HG03432 (cell line): ENCODE data around the gene PRRT1.
A peak's percentile ranks its signal among the peaks of the same experiment; 100 is the strongest.

Experiments
- ATAC-seq: cut with Tn5 transposase; IDR thresholded peaks from one replicate; pipeline ENCODE4 v1.9.1; 2021; ENCODE audit warnings: mild to moderate bottlenecking, moderate library complexity; ENCODE audit not compliant: unreplicated experiment

Gene PRRT1

DNA sequence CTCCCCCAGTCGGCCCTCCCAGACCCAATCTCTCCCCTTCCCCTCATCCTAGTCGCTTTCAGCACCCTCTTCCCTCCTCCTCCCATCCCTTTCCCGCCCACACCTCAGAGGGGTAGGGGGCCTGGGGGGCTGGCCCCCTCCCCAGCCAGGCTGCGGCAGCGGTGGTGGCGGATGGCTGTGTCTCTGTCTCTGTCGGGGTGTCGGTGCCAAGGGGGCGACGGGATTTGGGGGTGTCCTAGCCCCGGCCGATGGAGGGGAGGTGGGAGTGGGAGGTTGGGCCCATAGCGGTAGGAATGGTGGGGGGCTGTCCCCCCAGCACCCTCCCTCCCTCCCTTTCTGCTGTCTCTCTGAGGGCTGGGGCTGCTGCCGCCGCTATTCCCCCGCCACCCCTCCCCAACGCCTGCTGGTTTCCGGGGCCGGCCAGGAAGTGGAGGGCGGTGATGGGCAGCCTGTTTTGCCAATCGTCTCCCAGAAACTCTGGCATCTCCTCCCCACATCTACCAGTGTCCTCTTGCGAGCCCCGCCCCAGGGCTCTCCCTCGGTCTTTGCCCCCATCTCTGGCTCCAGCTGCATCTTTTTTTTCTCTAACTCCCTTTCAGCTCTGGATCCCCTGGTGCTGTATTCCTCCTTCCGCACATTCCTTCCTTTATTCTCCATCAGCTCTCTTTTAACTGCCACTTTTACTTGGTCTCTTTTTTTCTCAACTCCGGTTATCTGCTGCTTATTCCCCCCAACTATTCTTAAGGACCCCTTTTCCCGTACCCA lies 24.2 kb upstream of the PRRT1 start, which contains the start of gene AGPAT1:
Gene AGPAT1 (minus strand): TSS at position 374 of the 765 bp plus-strand sequence. CDS start 4,588 bp downstream, outside the sequence.
- peak; percentile 45 for ATAC-seq

DNA sequence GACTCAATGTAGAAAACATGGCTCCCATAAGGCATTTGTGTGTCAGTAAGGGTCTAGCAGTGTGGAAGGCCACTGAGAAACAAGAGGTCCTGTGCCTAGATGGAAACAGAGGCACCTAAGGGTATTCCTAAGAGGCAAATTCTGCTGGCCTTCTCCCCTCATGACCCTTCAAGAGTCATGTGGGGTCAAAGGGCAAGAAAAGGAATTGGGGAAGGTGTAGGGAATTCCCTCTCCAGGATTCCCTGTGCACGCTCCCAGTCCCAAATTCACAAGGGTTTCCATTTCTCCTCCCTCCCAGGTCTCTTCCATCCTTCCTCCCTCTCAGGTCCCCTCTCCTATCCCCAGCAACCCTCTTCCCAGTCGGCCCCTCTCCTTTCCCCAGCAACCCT lies 23.6 kb upstream of the PRRT1 start:
- no peak for ATAC-seq

DNA sequence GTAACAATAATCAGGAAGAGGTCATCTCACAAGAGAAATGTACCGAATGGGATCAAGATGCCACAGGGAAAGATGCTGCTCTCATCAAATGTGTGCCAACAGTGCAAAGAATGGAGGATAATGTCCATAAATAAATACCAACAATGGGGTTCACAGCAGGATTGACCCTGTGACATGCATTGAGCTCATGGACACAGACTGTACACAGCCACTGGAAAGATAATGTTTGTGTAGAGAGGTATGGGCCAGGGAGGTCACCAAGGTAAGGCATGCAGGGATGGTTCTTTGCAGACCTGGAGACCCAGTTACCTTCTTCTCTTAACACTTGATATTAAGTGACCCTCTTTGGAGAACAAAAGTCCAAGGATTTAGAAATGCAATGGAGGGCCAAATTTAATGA lies 22.7 kb upstream of the PRRT1 start:
- no peak for ATAC-seq

DNA sequence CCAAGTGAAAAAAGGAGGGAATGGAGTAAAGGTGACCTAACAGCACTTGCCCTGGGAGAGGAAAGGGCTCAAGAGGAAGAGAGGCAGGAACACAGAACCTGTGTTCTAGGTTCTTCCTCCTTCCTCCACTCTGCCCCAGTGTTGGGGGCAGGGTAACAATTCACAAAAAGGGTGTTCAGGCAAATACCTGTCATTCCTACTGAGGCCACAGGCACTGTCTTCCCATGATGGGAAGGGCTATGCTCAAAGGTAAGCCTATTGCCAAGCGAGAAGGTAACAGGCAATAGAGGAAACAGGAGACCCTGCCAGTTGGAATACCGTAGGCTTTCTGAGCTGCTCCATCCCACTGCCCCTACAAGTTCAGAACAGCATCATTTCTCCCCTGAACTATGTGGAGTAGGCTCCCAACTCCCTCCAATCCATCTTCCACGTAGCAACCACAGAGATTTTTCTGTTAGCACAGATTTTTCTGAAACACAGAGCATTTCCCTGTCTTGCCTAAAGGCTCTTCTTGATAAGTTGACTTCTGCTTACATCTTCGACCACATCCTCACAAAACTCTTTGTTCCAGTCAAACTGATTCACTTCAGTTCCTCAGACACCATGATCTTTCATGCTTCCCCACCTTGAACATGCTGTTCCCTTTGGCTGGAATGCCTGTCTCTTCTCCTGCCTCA lies 21.4 kb upstream of the PRRT1 start:
- no peak for ATAC-seq

DNA sequence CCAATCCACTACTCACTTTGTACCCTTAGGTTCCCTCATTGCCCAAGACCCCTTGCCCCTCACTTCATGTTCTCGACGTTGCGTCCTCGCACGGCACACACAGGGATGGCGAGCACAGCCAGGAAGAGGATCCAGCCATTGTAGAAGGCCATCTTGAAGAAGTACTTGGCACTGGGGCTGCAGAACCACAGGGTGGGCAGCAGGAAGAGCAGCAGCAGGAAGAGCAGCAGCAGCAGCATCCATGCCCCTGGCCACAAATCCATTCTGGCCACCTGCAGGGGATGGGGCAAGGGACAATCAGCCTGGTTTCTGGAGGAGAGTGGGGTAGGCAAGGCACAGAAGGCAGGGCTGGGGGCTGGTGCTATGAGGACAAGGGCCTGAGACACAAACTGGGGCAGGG lies 19.5 kb upstream of the PRRT1 start:
- ATAC-seq = no peak

DNA sequence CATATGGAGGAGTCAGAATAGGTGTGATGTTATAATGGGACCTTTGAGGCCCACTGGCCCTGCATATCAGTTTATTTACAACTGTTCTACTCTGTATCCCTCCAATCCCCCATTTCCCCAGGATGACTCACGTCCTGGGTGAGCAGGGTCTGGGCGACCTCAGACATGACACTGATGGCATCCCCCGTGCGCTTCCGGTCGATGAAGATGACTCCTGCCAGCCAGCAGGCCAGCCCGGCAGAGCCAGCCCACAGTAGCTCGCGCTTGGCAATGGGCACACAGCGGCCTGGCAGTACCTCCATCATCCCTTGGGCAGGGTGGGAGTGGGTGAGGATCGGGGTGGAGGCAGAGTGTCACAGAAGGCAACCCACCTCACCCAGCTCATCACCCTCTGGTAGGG lies 18.6 kb upstream of the PRRT1 start:
- ATAC-seq = no peak

DNA sequence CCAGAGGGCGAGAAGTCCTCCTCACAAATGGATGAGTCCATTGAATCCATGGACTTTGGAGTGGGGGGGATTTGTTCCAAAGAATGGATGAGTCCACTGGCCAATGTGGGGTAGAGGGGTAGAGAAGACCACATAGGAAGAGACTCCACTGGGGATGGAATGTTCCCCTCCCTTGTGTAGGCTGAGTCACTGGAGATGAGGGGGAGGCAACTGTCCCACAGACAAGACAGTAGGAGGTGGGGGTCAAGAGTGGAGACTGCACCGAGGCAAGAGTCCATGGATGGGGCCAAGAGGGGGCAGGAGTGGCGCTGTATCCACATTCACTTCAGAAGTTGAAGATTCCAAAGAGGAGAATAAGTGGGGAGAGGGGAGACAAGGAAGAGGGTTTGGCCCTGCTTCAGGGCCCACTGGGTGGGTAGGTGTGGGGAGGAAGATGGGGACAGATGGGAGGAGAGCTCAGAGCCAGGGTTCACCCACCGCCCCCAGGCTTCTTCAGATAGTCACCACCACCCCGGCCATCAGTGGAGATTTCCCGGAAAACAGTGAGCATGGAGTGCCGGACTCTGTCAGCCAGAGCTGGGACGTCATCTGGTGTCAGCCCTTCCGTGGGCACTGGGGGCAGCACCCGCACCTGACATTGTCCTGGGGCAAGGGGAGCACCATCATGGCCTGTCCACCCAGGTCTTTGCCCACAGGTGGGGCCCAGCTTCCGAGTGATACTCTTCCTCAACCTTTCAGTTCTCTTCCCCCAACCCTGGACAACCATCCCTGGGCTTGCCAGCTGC lies 17.3 kb upstream of the PRRT1 start:
- no peak for ATAC-seq

DNA sequence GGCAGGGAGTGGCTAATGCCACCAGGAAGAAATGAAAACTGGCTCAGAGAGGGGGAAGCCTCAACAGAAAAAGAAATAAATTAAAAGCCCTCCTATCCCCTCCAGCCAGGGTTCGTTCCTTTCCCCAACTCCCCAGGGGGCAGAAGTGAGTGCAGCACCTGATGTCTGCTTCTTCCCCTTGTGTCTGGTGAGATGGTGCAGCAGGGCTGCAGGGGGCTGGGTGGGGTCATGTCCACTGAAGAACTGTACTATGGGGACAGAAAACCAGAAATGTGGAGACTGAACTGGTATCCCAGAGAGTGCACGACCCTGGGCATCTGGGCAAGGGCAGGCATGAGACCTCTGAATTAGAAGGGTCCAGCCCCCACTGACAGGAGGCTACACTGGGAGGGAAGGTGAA lies 16.6 kb upstream of the PRRT1 start:
- ATAC-seq = no peak

DNA sequence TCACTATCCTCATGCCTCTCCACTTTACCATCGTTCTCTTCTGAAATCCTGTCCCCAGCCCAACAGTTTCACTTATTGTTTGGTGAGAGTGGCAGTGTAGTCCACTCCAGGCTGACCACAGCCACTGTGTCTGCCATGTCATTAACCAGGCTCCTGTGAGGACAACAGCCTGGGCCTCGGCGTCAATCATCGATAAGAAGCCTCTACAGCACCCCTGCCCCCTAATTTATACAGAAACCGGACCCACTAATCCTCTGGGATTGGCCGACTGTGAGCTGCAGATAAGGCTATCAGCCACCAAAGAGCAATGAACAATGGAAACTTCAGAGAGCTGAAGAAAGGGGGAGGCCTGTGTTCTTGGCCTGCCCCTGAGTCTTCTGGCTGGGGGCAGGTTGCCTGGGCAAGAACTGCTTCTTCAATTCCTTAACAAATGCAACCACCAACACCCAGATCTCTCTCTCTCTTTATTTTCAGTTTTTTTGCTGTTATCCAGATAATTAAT lies 16.1 kb upstream of the PRRT1 start:
- no peak for ATAC-seq

DNA sequence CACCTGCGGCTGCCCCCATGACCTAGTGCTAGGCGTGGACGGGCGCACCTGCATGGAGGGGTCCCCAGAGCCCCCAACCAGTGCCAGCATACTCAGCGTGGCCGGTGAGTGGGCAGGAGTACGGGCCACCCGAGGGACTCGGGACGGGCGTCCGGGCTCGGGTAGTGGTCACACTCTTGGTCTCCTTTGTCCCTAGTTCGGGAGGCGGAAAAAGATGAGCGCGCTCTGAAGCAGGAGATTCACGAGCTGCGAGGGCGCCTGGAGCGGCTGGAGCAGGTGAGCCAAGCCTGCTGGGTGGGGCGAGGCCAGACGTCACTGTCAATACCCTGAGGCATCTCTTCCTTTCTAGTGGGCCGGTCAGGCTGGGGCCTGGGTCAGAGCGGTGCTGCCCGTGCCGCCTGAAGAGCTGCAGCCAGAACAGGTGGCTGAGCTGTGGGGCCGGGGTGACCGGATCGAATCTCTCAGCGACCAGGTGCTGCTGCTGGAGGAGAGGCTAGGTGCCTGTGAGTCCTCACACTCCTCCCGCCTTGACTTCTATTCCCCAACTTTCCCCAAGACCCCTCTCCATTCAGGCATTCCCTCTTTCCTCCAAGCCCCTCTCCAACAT lies 15.5 kb upstream of the PRRT1 start:
- ATAC-seq = no peak

DNA sequence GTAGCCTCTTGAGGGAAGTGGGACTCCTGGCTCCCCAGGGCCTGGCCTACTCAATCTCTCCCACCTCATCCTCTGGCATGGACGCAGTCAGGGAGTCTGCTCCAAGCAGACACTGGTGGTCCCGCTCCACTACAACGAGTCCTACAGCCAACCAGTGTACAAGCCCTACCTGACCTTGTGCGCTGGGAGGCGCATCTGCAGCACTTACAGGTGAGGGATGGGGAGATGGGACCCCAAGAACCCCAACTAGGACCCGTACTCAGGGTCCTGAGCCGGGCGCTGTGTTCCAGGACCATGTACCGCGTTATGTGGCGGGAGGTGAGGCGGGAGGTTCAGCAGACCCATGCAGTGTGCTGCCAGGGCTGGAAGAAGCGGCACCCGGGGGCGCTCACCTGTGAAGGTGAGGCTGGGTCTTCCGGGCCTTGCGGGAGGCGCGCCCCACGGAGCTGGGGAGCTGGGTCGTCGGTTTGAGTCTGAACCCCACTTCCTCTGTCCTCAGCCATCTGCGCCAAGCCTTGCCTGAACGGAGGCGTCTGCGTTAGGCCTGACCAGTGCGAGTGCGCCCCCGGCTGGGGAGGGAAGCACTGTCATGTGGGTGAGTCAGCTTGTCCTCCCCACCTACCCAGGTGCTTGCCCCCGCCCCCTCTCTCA lies 14.8 kb upstream of the PRRT1 start:
- no peak for ATAC-seq

DNA sequence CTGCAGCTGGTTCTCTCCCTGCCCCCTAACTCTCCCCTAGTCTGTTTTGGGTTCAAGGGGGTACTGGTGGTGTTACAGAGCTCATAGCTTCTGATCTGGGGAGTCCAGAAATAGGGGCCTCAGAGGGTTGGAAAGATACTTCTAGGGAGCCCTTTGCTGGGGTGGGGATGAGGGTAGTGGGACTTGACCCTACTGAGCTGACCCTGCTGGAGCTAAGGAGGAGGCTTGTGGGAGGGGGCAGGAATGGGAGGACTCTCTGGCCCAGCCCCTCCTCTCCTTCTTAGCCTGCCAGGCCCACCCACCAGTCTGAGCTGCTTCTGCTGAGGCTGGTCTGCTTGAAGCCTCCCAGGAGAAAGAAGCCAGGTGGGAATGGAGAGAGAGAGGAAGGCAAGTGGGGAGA lies 12.6 kb upstream of the PRRT1 start, which contains the start of gene EGFL8:
Gene EGFL8 (plus strand): TSS at position 301 of the 400 bp plus-strand sequence. CDS start 1,571 bp downstream, outside the sequence.
- ATAC-seq = no peak

DNA sequence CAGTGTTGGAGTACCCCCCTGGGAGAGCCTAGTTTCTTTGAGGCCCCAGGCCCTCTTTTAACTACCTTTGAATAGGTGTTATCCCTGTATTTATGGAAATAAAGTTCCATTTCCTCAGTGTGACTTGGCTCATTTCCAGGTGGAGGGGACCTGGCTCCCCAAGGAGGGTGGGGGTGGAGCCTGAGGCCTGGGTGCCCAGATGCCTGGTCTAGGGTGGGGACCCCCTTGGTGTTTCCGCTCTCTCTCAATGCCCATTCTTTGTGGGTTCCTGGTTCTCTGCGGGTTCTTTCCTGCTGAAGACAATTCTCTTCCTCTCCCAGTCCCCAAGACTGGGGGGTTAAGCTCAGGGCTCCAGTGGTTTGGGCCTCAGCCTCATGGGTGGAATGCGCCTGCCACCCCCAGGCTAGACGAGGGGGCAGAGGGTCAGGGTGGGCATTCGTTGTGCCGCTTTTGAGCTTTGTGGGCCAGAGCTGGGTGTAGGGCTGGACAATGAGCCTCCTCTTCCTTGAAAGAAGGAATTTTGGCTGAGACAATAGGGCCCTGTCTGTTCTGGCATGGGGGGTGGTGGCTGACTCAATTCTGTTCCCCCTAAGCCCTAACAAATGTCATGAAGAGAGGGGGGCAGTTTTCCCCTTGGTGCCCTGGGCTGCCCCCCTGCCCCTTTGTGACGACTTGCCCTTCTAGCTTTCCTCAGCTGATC lies 12.0 kb upstream of the PRRT1 start:
- ATAC-seq = no peak

DNA sequence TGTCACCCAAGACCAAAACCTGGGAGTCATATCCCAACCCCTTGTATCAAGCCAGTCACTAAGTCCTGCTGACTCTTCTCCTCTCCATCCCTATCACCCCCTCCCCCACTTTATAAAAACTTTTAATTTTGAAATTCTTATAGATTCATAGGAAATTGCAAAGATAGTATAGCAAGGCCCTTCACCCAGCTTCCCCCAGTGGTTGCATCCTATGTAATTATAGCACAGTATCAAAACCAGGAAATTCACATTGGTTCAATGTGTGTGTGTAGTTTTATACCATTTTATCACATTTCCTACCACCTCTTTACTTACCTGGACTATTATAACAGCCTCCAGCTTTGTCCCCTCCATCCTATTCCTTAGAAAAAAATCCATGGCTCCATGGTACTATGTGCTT lies 6.3 kb upstream of the PRRT1 start:
- ATAC-seq = no peak

DNA sequence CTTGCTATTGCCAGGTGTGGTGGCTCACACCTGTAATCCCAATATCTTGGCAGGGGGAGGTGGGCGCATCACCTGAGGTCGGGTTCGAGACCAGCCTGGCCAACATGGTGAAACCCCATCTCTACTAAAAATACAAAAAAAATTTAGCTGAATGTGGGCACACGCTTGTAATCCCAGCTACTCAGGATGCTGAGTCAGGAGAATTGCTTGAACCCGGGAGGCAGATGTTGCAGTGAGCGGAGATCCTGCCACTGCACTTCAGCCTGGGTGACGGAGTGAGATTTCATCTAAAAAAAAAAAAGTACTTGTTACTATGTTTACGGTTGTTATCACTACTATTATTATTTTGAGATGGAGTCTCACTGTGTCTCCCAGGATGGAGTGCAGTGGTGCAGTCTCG lies 5.2 kb upstream of the PRRT1 start:
- ATAC-seq = no peak

DNA sequence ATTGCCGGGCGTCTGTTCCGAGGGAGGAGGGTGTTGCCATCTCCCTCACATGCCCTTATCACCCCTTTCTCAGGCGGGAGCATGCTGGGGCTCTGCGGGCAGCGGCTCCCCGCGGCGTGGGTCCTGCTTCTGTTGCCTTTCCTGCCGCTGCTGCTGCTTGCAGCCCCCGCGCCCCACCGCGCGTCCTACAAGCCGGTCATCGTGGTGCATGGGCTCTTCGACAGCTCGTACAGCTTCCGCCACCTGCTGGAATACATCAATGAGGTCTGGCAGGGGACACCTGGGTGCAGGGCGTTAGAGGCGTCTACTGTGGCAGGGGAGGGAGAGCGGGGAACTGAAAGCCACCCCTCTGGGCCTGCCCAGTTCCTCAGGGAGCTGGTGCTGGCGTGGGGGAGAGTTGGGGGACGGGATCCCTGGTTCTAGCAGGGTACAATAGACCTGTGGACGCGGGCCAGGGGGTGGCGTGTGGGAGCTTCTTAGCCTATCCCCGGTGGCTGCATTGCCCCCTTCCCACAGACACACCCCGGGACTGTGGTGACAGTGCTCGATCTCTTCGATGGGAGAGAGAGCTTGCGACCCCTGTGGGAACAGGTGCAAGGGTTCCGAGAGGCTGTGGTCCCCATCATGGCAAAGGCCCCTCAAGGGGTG lies 2.9 kb upstream of the PRRT1 start:
- ATAC-seq = peak; percentile 76

DNA sequence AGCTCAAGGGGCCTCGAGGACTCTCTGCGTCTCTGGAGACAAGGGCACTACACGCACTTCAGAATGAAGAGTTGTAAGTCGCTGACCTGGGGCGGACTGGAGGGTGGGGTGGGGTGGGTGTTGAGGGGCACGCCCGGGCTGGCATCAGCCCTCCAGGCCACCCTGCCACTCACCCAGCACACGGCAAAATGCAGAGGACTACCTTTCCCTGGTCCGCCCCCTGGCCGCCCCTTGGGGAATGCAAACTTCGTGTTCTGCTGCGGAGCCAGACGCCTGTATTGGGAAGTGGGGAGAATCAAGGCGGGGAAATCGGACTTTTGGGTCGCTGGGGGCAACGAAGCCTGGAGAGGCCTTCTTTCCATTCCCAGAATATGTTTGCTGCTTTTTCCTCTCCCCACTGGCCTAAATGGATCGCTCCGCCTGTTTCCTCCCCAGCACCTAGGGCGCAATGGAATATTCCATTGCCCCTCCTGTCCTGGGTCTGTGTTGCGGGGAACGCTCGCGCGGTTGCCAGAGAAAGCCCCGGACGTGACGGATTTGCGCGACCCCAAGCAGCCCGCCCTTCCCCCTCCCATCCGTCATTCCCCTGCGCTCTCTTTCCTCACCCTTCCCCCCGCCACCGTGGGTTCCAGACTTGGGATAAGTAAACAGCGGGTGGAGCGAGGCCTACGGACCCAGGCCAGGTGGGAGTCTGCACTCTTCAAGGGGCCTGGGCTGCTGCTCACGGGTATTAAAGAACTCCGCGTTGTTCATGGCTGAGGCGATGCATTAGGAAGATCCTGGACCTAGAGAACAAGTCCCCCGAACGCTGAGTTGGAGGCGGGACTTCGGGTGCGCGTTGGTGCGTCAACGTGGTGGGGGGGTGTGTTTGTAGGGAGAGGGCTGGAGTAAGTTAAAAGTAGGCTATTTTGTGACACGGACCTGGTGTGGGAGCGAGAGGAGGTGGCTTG lies 2.1 kb upstream of the PRRT1 start, which contains the start of gene PPT2:
Gene PPT2 (plus strand): TSS at position 578 of the 950 bp plus-strand sequence. CDS start 454 bp downstream, outside the sequence.
- peak; percentile 35 for ATAC-seq
